PC-3 (cell line): Measurements from ENCODE around the gene C10orf62. TPM values are rescaled to one million over a fixed set of nuclear protein-coding genes. Genes with fewer than 3 reads are reported as not detected.

ENCODE experiments used
- ATAC-seq: fragments of 200-7000 bp; cut with Tn5 transposase; 2 replicates; pipeline ENCODE4 v1.9.1; 2020; ENCODE audit warnings: mild to moderate bottlenecking, moderate library complexity
- BruUV-seq: library from RNA; stranded (reverse); fragments of 400-500 nt; replicated peaks from 2 replicates; lab custom pipeline; 2021; lab: Mats Ljungman, UMichigan
- CTCF ChIA-PET: fragments of 300-600 bp; sonication (Branson Sonifier 250); formaldehyde crosslinking; loops from one replicate; lab custom pipeline; 2022; ENCODE audit warnings: antibody characterized with exemption; lab: Charles Lee
- POLR2A ChIA-PET: fragments of 300-600 bp; sonication (Branson Sonifier 250); formaldehyde crosslinking; loops from one replicate; lab custom pipeline; 2022; ENCODE audit warnings: antibody characterized with exemption; ENCODE audit not compliant: unreplicated experiment; lab: Charles Lee
- DNase-seq: peaks from one replicate; pipeline ENCODE4 v3.0.0-alpha.2; 2015
- H2AFZ ChIP-seq: fragments of 300-600 bp; sonication (generic); 2 replicates; pipeline ENCODE4 v1.6.0; 2016; ENCODE audit warnings: antibody characterized with exemption, low read length
- H3F3A ChIP-seq: fragments of 300-600 bp; sonication (generic); one replicate; pipeline ENCODE4 v1.6.0; 2017; ENCODE audit warnings: antibody characterized with exemption, low read length, control low read depth, mild to moderate bottlenecking; ENCODE audit not compliant: unreplicated experiment
- H3K27ac ChIP-seq: fragments of 300-600 bp; sonication (generic); 2 replicates; pipeline ENCODE4 v1.5.1; 2016; ENCODE audit warnings: mild to moderate bottlenecking, low read length
- H3K27me3 ChIP-seq: fragments of 300-600 bp; sonication (generic); 2 replicates; pipeline ENCODE4 v1.6.1; 2016; ENCODE audit warnings: low read length, mixed read lengths
- H3K36me3 ChIP-seq: fragments of 300-600 bp; sonication (generic); 2 replicates; pipeline ENCODE4 v1.6.1; 2016; ENCODE audit warnings: low read depth, mixed run types, low read length, mixed read lengths
- H3K4me1 ChIP-seq: fragments of 300-600 bp; sonication (generic); 2 replicates; pipeline ENCODE4 v1.5.1; 2016; ENCODE audit warnings: low read length; ENCODE audit not compliant: insufficient read depth
- H3K4me2 ChIP-seq: fragments of 300-600 bp; sonication (generic); 2 replicates; pipeline ENCODE4 v1.6.0; 2016; ENCODE audit warnings: low read length
- H3K4me3 ChIP-seq: fragments of 300-600 bp; sonication (generic); 2 replicates; pipeline ENCODE4 v1.5.1; 2016; ENCODE audit warnings: mild to moderate bottlenecking, low read length, mixed read lengths
- H3K79me2 ChIP-seq: fragments of 300-600 bp; sonication (generic); 2 replicates; pipeline ENCODE4 v1.6.1; 2017; ENCODE audit warnings: low read length, mixed read lengths
- H3K9ac ChIP-seq: fragments of 300-600 bp; sonication (generic); 2 replicates; pipeline ENCODE4 v1.6.0; 2016; ENCODE audit warnings: mild to moderate bottlenecking, low read length
- H3K9me2 ChIP-seq: fragments of 300-600 bp; sonication (generic); replicated peaks from 2 replicates; pipeline ENCODE4 v1.6.1; 2016; ENCODE audit warnings: mixed run types, low read length, mixed read lengths
- H3K9me3 ChIP-seq: fragments of 300-600 bp; sonication (generic); 2 replicates; pipeline ENCODE4 v1.6.1; 2016; ENCODE audit warnings: low read length, mixed read lengths
- H4K20me1 ChIP-seq: fragments of 300-600 bp; sonication (generic); 2 replicates; pipeline ENCODE4 v1.6.1; 2016; ENCODE audit warnings: low read length, mixed read lengths
- EZH2 ChIP-seq: fragments of 300-600 bp; sonication (generic); IDR thresholded peaks from one replicate; pipeline ENCODE4 v1.6.1; 2017; ENCODE audit warnings: antibody characterized with exemption, mild to moderate bottlenecking, low read length; ENCODE audit not compliant: unreplicated experiment
- EZH2phosphoT487 ChIP-seq: fragments of 300-600 bp; sonication (generic); IDR thresholded peaks from 2 replicates; pipeline ENCODE4 v1.6.1; 2018; ENCODE audit warnings: mild to moderate bottlenecking, antibody characterized with exemption, low read length, borderline replicate concordance
- intact Hi-C: fragments of 100-400 bp; cut with micrococcal nuclease; formaldehyde crosslinking; loops from 2 replicates; pipeline ENCODE4 v1.9.0; 2023
- total RNA-seq: library from RNA; depleted of rRNA; stranded (reverse); fragments of >200 nt; gene quantifications from 2 replicates; pipeline ENCODE4 v1.2.3, GENCODE V29; 2014
- TF ChIP-seq, protein P1 (sequence below): fragments of 300-600 bp; sonication (generic); conservative IDR thresholded peaks from 2 replicates; pipeline ENCODE4 v1.5.1; 2017; ENCODE audit warnings: antibody characterized with exemption, low read depth, mild to moderate bottlenecking, low read length

C10orf62 gene
- total RNA-seq, 1 experiment from 2014 or later = not detected

DNA sequence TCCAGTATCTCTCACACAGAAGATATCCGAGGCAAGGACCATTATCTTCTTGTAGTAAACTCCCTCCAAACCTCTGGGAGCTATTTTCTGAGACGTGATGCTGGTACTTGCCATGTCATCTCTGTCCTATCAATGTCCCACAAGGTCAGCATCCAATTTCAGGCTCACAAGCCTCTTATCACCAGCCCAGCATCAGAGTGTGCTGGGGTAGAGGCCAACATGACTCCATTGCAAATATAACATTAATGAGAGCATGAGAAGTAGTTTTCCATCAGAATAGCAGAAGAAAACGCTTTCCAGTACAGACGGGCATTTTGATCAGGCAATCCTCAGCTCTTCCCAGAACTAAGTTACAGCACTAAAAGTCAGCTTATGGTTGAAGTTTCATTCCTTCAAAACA is 38.2 kb downstream of the C10orf62 start:
- H3K9me3 ChIP-seq = no peaks in the 10 kb centered on the region
- intact Hi-C loops = no loop called here
- CTCF ChIA-PET = no interaction called here
- ATAC-seq (no peak), DNase-seq (no peak)
- H3K36me3 ChIP-seq = no peaks in the 10 kb centered on the region
- peaks cover 20% of the 10 kb centered on the region for H3K79me2 ChIP-seq
- H3K4me3 ChIP-seq = no peak overlapping the region
- no peaks in the 10 kb centered on the region for H4K20me1 ChIP-seq
- no TSS peak for BruUV-seq
- H3K9me2 ChIP-seq = no peaks in the 10 kb centered on the region
- TF ChIP-seq EZH2 = no peak
- TF ChIP-seq EZH2phosphoT487 = no peak
- TF ChIP-seq, protein P1, sequence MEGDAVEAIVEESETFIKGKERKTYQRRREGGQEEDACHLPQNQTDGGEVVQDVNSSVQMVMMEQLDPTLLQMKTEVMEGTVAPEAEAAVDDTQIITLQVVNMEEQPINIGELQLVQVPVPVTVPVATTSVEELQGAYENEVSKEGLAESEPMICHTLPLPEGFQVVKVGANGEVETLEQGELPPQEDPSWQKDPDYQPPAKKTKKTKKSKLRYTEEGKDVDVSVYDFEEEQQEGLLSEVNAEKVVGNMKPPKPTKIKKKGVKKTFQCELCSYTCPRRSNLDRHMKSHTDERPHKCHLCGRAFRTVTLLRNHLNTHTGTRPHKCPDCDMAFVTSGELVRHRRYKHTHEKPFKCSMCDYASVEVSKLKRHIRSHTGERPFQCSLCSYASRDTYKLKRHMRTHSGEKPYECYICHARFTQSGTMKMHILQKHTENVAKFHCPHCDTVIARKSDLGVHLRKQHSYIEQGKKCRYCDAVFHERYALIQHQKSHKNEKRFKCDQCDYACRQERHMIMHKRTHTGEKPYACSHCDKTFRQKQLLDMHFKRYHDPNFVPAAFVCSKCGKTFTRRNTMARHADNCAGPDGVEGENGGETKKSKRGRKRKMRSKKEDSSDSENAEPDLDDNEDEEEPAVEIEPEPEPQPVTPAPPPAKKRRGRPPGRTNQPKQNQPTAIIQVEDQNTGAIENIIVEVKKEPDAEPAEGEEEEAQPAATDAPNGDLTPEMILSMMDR = no peak
- peaks cover 3% of the 10 kb centered on the region; the same call in 1 of the 2 replicates for H3K4me1 ChIP-seq
- no peaks in the 10 kb centered on the region for H3K27me3 ChIP-seq
- no peak overlapping the region for H3K27ac ChIP-seq
- H3K4me2 ChIP-seq = no peak overlapping the region
- H3F3A ChIP-seq = no peaks in the 10 kb centered on the region
- no peak overlapping the region for H3K9ac ChIP-seq
- no peak overlapping the region for H2AFZ ChIP-seq
- POLR2A ChIA-PET = no interaction called here

DNA sequence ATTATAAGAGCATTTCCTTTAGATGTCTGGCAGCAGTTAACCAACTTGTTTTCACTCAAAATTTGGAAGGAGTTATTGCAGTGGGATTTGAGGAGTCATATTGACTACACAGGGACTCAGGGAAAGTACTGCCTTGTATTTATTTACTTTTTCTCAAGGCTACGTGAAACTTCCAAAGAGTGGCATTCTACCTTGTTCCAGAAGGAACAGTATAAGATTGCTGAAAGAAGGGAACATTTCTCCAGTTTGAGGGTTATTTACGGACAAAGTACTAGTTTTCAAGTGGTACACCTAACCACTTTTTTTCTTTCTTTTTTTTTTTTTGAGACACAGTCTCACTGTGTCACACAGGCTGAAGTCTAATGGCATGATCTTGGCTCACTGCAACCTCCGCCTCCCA is 38.7 kb downstream of the C10orf62 start:
- Histone ChIP-seq H3K9me2 (no peaks in the 10 kb centered on the region), H3K27me3 (no peaks in the 10 kb centered on the region), H3F3A (no peaks in the 10 kb centered on the region), H3K4me1 (peaks cover 3% of the 10 kb centered on the region; the same call in 1 of the 2 replicates), H2AFZ (no peak overlapping the region), H3K27ac (no peak overlapping the region), H3K4me2 (no peak overlapping the region), H3K79me2 (peaks cover 23% of the 10 kb centered on the region), H3K4me3 (no peak overlapping the region), H3K36me3 (no peaks in the 10 kb centered on the region), H3K9ac (no peak overlapping the region), H3K9me3 (no peaks in the 10 kb centered on the region), H4K20me1 (no peaks in the 10 kb centered on the region)
- BruUV-seq = no TSS peak
- DNase-seq (no peak), ATAC-seq (no peak)
- intact Hi-C loops = no loop called here
- POLR2A ChIA-PET = no interaction called here
- CTCF ChIA-PET = interaction anchor here (0.7 kb wide), 1 partner anchor 48 kb away, joined by 5 read pairs; no protein-coding TSS in a partner anchor
- TF ChIP-seq, protein P1 = no peak

DNA sequence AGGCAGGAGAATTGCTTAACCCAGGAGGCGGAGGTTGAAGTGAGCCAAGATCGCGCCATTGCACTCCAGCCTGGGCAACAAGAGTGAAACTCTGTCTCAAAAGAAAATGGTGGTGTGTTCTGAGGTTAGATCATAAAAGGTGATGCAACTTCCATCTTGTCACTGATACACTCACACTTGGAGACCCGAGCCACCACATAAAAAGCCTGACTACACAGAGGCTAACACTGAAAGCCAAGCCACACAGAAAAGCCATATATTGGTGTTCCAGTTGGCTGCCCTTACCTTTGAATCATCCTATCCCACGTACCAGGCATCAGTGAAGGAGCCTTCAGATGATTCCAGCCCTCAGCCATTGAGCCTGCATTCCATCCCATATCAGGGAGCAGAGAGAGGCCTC is 39.8 kb downstream of the C10orf62 start:
- intact Hi-C loops = no loop called here
- H3K4me1 ChIP-seq = peaks cover 3% of the 10 kb centered on the region; the same call in 1 of the 2 replicates
- no peak overlapping the region for H3K4me3 ChIP-seq
- no peaks in the 10 kb centered on the region for H3K27me3 ChIP-seq
- TF ChIP-seq EZH2phosphoT487 (no peak), EZH2 (no peak)
- TF ChIP-seq, protein P1 = no peak
- ATAC-seq (no peak), DNase-seq (no peak)
- H3F3A ChIP-seq = no peaks in the 10 kb centered on the region
- H2AFZ ChIP-seq = no peak overlapping the region
- no peak overlapping the region for H3K9ac ChIP-seq
- H4K20me1 ChIP-seq = no peaks in the 10 kb centered on the region
- peaks cover 23% of the 10 kb centered on the region for H3K79me2 ChIP-seq
- H3K9me2 ChIP-seq = no peaks in the 10 kb centered on the region
- ChIA-PET CTCF (no interaction called here), POLR2A (no interaction called here)
- H3K9me3 ChIP-seq = no peaks in the 10 kb centered on the region
- no peak overlapping the region for H3K27ac ChIP-seq
- H3K36me3 ChIP-seq = no peaks in the 10 kb centered on the region
- no peak overlapping the region for H3K4me2 ChIP-seq
- no TSS peak for BruUV-seq
